Retina (tissue), 1 donor: ENCODE measurements around the gene KIRREL3.
A peak's percentile ranks its signal among the peaks of the same experiment; 100 is the strongest.

ENCODE experiments used
- DNase-seq: peaks from one replicate; pipeline ENCODE4 v3.0.0-alpha.2; 2016

The KIRREL3 gene

DNA sequence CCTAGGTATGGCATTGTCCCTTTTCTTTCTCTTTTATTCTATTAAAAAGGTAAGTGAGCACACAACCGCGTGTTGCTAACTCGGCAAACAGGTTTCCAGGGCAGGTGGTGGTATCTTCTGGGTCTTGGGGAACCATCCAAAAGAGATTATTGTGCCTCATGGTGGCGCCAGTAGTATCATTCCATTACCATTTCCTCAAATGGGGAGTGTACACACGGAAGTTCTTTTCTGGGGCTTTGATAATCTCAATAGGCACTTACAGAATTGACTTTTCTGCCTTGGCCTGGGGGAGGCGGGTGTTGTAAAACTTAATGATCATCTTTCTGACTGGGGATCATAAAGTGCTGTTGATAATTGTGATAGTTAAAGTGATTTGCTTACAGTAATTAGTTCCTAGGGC lies 234.1 kb downstream of the KIRREL3 start:
- no peak for DNase-seq

DNA sequence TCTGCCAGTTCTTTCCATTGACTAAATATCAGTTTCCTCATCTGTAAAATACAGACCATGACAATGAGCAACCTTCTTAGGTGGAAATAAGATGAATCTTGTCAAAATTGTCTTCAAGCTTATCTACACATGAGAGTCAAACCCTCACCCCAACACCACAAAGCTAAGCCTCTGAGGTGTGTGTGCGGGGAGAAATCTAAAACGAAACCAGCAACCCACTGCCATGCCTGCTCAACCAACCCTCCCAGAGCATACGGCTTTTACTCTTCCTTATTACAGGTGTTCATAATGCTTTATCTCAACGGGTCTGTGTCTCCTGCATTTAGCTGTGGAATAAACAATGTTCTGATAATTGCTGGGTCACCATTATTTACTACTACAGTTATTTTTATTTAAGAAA lies 235.4 kb downstream of the KIRREL3 start:
- DNase-seq: no peak

DNA sequence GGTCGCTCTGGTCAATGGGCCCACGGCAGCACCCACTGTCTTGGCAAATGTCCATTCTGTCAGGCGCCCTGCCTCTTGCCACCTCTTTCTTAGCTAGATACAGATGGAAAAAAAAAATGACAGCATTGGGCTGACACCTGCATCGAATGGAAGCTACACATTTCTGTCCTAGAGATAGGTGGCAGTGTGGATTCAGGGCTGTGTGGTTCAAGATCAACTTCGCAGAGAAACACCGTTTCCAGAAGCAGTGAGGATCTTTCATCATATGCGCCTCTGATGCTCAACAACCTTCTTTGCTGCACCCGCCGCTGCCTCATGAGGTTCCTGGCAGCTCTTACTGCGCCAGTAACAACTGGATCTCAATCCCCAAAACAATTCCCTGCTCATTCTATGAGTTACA lies 236.3 kb downstream of the KIRREL3 start:
- no peak for DNase-seq

DNA sequence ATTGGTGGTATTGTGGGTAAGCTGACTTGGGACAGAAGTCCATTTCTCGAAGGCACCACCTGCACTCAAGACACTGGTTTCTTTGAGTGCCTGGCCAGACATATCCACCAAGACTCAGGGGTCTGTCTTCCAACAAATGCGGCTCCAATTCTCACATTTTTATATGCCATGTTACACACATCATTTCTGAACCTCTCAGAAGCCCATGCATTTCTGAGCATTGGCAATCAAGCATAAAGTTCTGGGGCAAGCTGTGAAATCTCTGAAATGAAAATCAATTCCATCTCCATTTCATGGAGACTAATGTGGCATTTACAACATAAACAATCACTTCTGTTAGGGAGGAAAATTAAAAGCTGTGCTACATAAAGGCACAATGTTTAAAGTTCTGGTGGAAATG lies 243.7 kb downstream of the KIRREL3 start:
- peak; percentile 47 for DNase-seq

DNA sequence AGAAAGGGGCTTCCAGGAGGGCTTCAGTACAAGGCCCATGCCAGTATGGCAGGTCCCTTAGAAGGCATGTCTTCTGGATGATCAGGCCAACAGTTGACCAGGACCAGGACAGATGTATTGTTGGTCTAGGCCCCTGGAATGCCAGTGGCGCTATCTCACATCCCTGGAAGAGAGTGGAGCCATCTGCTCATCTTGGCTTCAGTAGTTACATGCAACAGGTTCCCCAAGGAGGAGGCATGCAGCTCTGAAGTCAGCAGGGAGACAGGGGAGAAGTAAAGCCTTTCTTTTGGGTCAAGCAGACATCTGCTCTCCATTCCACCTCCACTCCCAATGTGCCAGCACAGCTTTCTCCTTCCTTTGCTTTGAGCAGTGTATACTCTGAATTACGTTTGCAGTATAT lies 244.1 kb downstream of the KIRREL3 start:
- DNase-seq: no peak

DNA sequence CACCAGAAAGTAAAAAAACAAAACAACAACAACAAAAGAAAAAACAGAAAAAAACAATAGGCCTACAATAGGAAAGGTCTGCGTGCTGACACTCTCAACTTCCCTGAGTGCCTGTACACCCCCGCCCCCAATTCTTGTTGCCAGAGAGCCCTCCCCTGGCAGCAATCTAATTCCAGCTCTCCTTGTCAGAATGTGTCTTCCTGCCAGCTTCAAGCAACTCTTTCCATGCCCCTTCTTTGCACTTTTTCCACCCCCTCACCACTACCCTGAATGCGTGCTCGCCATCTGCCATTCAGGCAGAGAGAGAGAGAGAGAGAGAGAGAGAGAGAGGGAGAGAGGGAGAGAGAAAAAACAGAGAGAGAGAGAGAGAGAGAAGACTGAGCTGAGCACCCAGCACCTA lies 245.0 kb downstream of the KIRREL3 start:
- peak; percentile 42 for DNase-seq

DNA sequence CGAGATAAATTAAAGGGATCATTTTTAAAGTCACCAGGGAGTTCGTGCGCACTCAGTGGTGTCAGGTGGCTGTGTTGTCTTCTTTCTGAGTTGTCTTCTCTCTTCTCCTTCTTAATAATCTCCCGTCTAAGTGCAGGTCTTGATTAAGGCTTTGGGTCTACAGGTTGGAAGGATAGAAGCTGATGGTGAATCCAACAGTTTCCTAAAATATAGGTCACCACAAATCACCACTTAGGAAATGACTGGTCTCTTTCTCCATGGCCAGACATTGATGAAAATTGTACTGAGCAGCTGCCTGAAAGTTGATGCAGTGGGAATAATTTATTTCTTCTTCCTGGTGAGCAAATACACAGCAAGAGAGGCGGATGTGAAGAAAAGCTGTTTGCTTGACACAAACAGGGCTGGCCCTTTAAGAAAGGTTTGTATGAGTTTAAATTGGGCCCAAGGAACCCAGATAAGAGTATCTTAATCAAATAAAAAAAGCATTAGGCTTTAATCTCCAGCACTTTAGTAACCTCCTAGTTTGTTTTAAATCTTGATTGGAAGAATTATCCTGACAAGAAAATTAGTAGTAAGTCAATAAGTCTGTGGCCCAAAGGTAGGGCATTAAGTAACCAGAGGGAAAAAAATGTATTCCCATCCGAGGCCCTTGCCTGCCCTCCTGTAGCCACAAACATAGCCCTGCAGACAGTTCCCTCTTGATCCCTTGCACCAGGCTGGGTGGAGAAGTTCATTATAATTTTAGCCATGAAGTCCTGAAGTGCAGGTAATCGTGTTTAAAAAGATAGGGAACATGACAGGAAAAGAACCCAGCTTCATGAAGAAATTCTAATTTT lies 245.8 kb downstream of the KIRREL3 start:
- DNase-seq: peak; percentile 59

DNA sequence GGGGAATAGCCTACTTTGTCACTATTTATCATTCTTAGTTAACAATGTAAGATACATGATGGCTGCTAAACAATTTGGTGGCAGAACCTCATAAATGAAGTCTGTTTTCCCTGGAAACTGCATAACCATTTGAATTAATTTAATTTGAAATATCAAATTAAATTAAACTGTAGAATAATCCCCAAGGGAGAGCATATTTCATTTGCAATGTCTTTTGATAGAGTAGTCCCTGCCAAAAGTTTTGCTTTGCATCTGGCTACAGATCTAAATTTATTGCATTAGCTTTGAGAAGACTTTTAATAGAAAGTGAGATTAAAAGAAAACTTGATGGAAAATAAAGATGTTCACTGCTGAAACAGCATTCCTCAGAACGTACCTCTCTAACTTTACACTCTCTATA lies 246.6 kb downstream of the KIRREL3 start:
- DNase-seq: no peak

DNA sequence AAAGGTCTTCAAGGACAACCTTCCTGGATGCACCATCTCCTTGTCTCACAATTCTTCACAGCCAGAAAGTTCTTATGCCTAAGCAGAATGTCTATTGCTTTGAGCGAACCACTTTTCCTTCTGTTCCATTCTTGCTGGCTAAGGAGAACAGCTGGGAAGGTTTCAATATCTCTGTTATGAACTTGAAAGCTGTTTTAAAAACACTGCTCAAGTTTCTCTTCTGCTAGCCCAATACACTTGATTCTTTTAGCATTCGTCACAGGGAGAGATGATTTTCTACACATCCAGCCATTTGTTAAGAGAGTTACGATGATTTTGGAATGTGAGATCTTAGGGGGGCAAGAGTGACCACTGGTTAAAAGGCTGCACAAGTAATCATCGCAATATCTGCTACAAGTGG lies 249.3 kb downstream of the KIRREL3 start:
- DNase-seq: no peak

DNA sequence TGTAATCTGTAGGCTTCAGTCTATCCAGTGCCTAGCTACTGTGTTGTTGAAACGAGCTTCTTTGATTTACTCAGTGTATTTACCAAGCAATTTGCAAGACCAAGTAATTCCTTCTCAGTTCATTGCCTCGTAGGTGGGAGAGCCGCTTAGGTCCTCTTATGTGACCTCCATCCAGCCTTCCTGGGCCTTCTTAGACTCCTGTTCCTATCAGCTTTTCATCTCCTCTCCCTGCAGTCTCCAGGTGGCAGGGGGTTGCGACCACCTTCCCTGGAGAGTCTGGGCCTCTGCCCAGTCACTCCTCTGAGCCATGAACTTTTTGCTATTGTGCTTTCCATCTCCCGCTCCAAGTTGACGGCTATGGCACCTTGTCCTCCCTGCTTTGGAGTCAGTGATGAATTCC lies 251.8 kb downstream of the KIRREL3 start:
- DNase-seq: no peak

DNA sequence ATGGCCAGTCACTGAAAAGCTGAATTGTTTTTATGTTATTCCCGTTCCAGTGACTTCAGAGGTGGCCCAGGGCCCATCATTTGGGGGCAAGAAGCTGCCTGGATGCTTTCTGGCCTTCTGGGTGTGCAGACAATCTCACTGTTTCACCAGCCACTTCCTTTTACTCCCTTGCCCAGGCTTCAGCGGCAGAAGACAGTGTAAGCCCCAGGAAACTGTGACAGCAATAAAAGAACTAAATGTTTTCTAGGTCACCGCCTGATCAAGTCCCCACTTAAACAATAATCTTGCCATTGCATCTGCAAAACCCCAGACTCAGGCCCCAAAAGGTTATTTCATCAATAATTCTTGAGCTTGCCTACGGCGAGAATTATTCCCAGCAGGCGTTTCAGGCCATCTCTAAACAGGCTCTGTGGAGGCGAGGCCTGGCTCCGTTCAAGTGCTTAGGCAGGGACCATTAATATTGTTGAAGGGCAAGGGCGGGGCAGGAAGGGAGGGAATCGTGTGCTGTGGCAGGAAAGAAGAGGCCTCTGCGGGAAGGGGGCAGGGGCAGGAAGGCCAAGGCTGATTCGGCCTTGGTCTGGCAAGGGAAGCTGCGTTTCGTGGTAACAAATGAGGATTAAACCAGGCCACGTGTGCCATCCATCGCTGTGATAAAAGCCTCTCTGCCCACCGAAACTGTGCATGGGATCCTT lies 252.3 kb downstream of the KIRREL3 start:
- peak; percentile 70 for DNase-seq

DNA sequence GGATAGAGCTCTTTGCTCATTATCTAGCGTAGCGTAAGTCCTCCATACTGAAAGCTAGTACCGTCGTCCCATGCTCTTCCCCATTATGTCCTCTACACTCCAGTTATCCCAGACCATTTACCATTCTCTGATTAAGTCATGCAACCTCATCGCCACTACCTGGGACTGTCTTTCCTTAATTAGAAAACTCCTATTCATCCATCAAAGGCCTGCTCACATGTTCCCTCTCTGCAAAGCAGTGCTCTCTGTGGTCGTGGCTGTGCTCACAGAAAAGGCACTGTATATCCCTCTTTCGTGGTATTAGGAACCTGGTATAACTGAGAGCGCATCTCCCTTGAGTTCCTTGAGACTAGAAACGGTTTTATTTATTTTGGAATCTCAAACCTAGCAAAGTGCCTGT lies 253.3 kb downstream of the KIRREL3 start:
- DNase-seq: no peak

DNA sequence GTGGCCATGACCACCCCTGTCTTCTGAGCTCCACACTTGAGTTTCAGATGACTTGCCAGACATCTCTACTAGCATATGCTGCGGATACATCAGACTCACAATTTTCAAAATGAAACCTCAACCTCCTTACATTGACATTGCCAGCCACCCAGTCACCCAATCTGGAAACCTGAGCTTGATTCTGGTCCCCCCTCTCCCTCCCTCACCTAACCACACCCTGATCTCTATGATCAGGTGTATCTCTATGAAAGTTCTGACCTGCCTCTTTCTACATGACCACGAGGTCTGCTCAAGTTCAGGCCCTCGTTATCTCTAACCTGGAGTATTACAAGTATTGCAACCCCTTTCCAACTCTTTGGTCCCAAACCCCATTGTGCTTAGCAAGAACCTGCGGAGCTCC lies 254.1 kb downstream of the KIRREL3 start:
- DNase-seq: no peak

DNA sequence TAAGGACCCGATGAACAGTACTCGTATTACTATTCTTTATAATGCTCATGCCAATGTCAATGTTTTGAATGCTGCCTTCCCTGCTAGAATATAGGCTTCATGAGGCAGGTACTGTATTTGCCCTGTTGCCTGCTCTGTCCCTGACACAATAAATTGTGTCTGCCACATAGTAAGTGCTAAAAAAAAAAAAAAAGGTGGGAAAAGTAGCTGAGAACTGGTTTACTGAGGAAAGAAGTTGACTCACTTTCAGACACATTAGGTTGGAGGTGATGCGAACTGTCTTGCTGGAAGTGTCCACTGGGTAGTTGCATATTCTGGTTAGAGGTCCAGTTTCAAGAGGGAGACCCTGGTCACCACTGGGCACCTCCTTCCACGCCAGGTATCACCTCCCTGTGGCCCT lies 255.9 kb downstream of the KIRREL3 start:
- no peak for DNase-seq

DNA sequence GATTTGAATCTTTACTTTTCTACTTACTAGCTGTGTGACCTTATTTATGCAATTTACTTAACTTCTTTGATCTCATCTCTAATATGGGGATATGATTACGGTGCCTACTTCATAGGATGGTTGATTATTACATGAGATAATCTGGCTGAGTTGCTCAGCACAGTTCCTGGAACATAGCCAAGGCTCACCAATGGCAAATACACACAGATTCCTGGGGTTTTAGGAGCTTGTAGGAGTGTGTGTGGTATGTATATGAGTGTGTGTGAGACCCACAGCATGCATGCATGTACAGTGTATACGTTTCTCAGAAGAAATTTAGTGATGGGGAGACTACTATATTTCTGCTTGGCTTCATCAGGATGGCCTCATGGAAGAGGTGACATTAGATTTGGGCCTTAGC lies 256.9 kb downstream of the KIRREL3 start:
- no peak for DNase-seq

DNA sequence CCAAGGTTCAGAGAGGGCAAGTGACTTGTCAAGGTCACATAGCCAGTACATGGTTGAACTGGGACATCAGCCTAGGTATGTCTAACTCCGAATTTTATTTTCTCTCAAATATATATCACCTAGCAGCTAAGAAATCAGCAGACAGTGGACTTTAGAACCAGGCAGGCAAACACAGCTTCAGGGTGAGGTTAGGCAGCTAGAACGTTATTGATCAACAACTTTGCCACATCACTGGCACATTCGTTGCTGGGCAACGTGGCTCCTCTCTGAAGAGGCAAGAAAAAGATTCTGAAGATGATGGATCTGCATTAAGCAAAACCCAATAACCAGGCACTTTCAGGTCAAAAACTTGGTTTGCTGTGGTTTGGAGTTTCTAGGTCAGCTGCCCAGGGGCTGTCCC lies 258.0 kb downstream of the KIRREL3 start:
- DNase-seq: no peak

DNA sequence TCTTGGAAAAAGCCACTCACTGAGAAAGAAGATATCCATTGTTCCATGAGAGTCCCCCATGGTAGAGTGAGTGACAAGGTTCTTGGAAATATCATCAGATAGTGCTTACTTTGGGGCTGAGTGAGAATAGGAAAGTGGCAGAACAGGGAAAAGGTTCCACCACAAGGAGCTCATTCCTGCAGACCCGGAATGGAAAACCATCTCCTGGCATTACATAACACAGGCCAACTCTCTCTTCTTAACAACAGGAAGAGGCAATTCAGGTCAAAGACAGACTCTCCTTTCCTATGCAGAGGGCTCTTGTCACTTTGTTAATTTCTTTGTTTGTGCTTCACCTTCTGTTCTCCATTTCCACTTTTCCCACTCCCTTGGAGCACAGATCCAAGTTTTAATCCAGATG lies 259.7 kb downstream of the KIRREL3 start:
- no peak for DNase-seq

DNA sequence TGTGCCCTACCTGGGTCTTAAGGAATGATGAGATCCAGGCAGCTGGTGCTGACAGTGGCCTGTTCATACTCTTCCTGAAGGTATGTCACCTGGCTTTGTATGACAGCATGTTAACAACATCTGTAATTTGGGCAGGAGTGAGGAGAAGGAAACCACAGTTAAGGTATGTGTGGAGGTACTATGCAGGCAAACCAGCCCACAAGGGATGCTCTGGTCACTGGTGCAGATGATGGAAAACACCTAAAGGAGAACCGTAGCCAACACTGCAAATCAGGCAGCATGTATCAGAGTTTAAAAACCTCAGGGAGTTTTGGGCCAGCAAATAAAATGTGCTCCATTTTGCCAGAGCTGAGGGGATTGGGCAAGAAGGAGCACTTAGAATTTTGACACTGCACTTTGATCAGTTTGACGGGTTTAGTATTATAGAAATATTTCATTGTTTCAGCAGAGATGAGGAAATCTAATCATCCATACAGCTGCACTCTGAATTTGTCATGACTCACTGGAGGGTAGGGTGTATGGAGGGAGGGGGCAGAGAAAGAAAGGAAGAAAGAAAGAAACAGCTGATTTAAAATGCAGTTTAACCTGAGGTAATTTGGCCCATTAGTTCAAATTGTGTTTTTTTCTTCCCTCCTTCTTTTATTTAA lies 260.9 kb downstream of the KIRREL3 start:
- no peak for DNase-seq

DNA sequence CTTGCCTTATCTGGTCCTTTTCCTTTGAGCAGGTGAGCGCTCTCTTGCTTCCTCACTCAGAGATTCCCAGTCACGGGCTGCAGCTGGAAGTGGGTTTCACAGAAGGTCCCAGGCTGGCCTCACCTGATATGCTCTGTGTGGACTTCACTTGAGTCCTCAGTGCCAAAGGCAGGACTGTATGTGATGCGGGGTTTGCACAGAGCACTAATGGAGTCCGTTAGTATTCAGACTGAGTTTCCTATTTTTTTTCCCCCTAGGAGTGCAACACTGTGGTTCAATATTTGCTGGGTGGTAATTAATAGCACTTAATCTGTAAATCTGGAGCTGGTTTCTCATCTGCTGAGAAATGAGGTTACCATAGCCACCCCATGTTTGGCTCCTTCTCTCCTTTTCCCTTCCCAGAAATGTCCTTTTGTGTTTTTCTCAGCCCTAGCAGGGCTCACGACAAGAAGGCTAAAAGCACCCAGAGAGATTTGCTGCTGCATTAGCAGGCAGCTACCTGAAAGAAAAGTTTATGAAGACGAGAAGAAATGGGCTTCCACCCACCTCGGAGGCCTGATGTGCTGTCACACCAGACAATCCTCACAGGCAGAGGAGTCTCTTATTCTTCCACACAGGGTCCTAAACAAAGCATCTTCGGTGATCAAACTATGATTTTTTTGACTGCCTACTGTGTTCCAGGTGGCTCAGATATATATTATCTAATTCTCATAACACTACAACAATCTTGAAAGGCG lies 262.1 kb downstream of the KIRREL3 start:
- no peak for DNase-seq

DNA sequence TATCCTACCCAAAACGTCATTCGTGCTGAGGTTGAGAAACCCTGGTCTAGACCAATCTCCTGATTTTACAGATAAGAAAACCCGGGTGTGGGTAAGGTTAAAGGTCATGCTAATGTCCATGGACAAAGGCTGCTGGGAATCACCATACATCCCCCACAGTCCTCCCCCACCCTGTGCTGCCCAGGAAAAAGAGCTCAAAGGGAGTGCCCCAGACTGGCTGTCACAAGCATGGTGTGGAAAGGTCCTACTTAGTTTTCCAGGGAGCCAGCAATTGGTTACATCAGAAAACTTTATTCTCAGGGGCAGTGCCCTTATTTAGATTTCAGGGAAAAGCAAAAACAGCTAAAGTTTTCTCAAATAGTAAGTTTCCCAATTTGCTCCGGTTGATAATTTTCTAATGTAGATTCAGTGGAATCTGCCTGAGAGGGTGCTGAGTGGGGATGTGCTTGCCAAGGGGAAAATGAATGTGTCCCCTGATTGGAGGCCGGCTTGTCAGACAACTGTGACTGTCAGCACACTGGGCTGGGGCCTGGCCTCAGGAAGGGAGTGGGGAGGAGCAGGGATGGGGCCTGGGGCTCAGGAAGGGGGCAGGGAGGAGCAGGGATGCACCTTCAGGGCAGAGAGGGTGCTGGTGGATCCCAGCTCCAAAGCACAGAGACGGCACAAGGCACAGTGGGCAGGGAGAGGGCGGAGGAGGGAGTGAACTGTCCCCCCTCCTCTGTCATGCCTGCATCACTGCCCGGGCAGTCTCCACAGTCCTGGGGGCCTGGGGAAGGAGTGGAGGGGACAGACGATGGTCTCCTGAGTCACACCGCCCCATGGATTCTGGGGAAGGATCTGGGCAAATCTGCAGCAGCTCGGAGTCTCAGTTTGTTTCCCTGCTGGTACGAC lies 263.6 kb downstream of the KIRREL3 start:
- DNase-seq: no peak

DNA sequence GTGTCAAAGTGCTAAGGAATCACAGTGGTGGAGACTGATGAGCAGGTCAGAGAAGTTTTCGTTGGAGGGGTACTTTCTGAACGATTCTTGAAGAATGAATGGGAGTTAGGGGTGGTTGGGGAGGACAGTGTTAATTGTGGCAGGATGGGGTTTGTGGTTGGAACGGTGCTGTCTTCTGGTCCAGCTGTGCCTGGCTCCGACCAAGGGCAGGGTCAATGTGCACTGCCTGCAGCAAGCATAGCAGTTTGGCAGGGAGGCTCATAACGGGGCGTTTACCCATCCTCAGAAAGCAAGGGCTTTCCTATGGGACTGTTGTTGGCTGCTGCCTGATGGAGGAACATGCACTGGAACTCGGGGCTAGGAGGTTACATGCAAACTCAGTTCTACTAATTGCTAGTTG lies 265.8 kb downstream of the KIRREL3 start:
- DNase-seq: no peak

DNA sequence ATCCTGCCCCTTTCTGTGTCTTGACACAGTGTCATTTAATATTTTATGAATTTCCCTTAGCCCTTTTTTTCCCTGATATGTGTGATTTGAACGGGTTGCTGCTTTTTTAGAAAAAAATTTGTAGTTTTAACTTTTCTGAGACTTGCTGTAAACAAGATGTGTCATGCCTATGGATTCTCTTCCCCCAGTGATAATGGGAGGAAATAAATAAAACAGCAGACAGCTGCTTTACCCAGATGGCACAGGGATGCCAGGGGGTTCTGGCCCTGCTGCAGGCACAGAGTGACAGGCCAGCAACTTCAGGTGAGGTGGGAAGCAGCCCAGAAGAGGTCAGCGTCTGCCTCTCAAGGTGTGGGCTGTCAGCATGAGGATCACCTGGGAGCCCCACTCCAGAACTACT lies 266.9 kb downstream of the KIRREL3 start:
- DNase-seq: no peak
